T-helper 2 cell (primary cell): ENCODE results near the gene MMP25.

Experiments used
- DNase-seq, 5 experiments: peaks; one replicate each; pipeline versions ENCODE4 v3.0.0 to v3.0.0-alpha.2; 2012 to 2022
- total RNA-seq, 2 donors: gene quantifications; one replicate each; lab custom pipeline; 2026; lab: John Stamatoyannopoulos, UW

MMP25 gene
- 2.8 to 3.5 reads per million in 2 donors for total RNA-seq

- peak in 1 of 5 experiments; percentile 44 for DNase-seq
Observed at GRCh38 chr16:3045758-3046640, at the start of gene MMP25. MMP25 (plus strand) TSS chr16:3046561; CDS start chr16:3046918, 357 bp downstream.

GRCh38 chr16:2999929-3000328 is 46.4 kb upstream of the MMP25 start:
- DNase-seq = no peak

GRCh38 chr16:3000540-3000939 is 45.8 kb upstream of the MMP25 start:
- no peak for DNase-seq

GRCh38 chr16:3001316-3001715 is 45.0 kb upstream of the MMP25 start:
- DNase-seq = no peak

- DNase-seq = peak; percentile 87 to 99 (median 95)
Observed at GRCh38 chr16:3003582-3004270, 42.6 kb upstream of the MMP25 start.

GRCh38 chr16:3004319-3004718 is 42.0 kb upstream of the MMP25 start:
- peak in 1 of 5 experiments; percentile 40 for DNase-seq

GRCh38 chr16:3004781-3005284 is 41.5 kb upstream of the MMP25 start:
- DNase-seq = no peak

- DNase-seq = no peak
Observed at GRCh38 chr16:3007059-3007956, 39.1 kb upstream of the MMP25 start.

GRCh38 chr16:3007957-3008689 is 38.2 kb upstream of the MMP25 start:
- DNase-seq = peak in 1 of 5 experiments; percentile 38

- no peak for DNase-seq
Observed at GRCh38 chr16:3008690-3009037, 37.7 kb upstream of the MMP25 start.

GRCh38 chr16:3009568-3010390 is 36.6 kb upstream of the MMP25 start:
- DNase-seq = no peak

GRCh38 chr16:3010510-3010909 is 35.9 kb upstream of the MMP25 start:
- DNase-seq = no peak

GRCh38 chr16:3012246-3012645 is 34.1 kb upstream of the MMP25 start:
- DNase-seq = no peak

- no peak for DNase-seq
Observed at GRCh38 chr16:3012828-3013420, 33.4 kb upstream of the MMP25 start, which contains the start of gene CLDN9. CLDN9 (plus strand) TSS chr16:3012923; CDS start chr16:3013363, 440 bp downstream.

- no peak for DNase-seq
Observed at GRCh38 chr16:3013491-3013951, 32.8 kb upstream of the MMP25 start.

GRCh38 chr16:3013998-3014690 is 32.2 kb upstream of the MMP25 start:
- DNase-seq = no peak

- DNase-seq = no peak
Observed at GRCh38 chr16:3014971-3015370, 31.4 kb upstream of the MMP25 start.

GRCh38 chr16:3015865-3016521 is 30.4 kb upstream of the MMP25 start:
- DNase-seq = no peak

- no peak for DNase-seq
Observed at GRCh38 chr16:3017344-3017743, 29.0 kb upstream of the MMP25 start.
